Dedifferentiated amniotic fluid mesenchymal stem cell (primary cell): ENCODE data around the gene REM2.

Experiments
- DNase-seq: peaks from one replicate; pipeline ENCODE4 v3.0.0-alpha.2; 2016; ENCODE audit errors: extremely low spot score

Gene REM2, protein sequence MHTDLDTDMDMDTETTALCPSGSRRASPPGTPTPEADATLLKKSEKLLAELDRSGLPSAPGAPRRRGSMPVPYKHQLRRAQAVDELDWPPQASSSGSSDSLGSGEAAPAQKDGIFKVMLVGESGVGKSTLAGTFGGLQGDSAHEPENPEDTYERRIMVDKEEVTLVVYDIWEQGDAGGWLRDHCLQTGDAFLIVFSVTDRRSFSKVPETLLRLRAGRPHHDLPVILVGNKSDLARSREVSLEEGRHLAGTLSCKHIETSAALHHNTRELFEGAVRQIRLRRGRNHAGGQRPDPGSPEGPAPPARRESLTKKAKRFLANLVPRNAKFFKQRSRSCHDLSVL

GRCh38 chr14:22883173-22883976 lies at the start of gene REM2:
Gene REM2, plus strand, starts transcription at chr14:22883222. Its CDS starts 66 bp downstream, at chr14:22883288.
- DNase-seq: no peak

GRCh38 chr14:22835505-22835904 lies 47.5 kb upstream of the REM2 start:
- no peak for DNase-seq

DNA sequence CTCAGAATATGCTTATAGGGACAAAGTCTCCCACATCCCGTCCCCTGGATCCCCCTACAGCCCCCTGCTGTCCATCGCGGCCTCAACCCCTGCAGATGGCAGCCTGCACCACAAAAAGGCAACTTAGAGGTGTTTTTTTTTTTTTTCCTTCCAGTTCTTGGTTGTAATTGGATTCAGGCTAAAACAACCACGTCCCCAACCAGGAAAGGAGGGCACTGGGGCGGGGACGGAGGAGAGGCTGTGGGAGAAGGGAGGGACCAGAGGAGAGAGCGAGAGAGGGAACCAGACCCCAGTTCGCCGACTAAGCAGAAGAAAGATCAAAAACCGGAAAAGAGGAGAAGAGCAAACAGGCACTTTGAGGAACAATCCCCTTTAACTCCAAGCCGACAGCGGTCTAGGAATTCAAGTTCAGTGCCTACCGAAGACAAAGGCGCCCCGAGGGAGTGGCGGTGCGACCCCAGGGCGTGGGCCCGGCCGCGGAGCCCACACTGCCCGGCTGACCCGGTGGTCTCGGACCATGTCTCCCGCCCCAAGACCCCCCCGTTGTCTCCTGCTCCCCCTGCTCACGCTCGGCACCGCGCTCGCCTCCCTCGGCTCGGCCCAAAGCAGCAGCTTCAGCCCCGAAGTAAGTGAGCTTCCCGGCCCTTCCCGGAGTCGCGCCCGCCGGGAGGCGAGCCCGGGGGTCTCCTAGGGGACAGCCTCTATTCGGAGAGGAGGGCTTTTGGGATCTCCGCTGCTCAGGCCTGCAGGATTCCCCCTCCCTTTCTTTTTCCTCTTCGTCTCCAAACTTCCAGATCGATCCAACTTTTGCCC lies 46.5 kb upstream of the REM2 start, which contains the start of gene MMP14:
MMP14 (plus strand) TSS at position 285 of the 813 bp plus-strand sequence; CDS start at position 518, 233 bp downstream.
- peak; percentile 88 for DNase-seq

DNA sequence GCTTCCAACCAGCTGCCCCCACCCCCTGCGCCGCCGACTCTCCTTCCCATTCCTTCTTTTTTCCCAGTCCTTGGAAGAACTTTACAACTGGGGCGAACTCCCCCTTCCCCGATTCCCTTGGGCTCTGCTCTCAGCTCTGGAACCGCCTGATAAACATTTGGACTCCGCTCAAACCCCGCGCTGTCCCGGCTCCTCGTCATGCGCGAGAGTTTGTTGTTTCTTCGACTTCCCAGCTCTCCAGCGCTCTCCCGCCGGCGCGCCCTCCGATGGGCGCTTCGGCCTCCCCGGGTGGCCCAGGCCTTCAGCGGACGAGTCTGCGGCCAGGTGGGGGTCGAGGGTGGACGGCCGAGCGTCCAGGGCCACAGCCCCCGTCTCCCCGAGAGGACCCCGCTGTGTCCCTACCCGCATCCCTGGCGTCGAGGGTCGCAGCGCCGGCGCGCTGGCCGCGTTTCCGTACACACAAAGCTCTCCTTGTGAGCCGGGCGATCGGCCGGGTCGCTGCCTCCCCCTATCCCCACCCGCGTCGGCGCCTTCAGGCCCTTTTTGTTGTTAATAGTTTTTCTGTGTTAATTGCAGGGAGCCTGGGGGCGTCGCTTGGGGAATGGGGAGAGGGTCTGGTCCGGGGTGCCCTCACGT lies 45.8 kb upstream of the REM2 start:
- DNase-seq: no peak

DNA sequence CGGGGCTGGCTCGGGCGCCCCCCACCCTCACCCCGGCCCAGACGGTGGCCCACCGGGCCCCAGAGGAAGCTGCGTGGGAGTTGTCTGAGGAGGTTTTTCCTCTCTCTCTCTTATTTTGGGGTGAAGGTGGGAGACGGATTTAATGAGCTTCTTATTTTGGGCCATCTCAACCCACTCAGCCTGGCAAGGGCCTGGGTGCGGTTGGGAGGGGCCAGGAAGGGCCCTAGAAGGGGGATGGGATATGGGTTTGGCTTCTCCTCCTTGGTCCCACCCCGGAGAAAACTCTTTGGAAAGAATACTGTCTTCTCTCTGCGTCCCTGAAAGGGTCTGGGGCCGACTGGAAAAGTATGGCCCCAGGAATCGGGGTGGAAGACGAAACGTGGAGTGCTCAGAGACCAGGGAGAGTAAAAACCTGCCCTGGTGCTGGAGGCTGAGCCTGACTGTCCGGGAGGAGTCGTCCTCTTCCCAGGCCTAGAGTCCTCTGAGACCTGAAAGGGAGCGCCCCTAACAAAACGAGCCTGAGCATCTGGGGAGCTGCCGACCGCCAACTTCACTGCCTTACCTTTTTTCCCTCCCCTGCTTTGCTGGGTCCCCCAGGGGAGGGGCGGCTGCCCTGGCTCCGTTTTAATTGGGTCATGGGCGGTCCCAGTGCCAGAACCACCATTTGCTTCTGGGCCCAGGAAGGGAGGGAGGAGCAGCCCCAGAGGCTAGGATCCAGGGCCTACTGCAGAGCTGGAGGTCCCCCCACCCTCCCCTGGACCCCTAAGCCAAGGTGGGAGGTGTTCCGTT lies 45.1 kb upstream of the REM2 start:
- no peak for DNase-seq

GRCh38 chr14:22838631-22839041 lies 44.4 kb upstream of the REM2 start:
- DNase-seq: no peak

DNA sequence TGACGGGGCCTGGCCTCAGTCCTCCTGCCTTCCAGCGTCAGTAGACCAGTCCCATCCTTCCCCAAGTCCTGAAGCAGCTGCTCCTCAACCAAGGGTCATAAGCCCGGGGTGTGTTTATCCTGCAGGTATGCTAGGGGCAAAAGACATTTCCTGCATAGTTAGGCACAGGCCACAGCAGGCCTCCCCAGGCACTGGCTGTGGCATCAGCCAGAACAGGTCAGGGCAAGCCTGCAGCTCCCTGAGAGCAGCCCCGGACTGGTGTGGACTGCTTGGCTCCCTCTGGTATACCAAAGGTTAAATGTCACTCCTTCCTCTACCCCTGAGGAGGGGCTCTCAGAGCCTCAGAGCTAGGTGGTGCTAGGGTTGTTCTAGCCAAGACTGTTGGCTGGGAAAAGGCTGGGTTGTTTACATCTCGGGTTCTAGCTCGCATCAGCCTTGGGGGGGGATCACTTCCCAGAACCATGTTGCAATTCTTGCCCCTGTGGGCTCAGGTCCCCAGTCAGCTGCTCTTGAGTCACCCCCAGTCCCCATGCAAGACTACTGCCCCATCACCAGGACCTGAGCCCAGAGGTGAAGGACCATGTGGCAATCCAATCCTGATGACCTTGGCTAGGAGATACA lies 43.8 kb upstream of the REM2 start:
- no peak for DNase-seq

DNA sequence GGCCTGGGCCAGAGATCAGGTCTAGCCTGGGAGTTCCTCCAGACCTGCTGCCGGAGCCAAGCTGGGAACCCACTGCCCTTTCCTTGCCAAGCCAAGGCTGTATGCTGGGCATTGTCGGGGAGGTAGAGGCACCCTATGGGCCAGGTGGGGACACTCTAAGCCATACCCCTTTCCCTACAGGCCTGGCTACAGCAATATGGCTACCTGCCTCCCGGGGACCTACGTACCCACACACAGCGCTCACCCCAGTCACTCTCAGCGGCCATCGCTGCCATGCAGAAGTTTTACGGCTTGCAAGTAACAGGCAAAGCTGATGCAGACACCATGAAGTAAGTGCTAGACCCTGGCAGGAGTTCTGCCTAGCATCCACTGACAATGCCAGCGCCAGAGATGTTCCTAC lies 41.7 kb upstream of the REM2 start:
- no peak for DNase-seq

- DNase-seq: no peak
Measured at GRCh38 chr14:22841769-22842168, 41.3 kb upstream of the REM2 start.

- no peak for DNase-seq
Measured at GRCh38 chr14:22842211-22843122, 40.6 kb upstream of the REM2 start.

DNA sequence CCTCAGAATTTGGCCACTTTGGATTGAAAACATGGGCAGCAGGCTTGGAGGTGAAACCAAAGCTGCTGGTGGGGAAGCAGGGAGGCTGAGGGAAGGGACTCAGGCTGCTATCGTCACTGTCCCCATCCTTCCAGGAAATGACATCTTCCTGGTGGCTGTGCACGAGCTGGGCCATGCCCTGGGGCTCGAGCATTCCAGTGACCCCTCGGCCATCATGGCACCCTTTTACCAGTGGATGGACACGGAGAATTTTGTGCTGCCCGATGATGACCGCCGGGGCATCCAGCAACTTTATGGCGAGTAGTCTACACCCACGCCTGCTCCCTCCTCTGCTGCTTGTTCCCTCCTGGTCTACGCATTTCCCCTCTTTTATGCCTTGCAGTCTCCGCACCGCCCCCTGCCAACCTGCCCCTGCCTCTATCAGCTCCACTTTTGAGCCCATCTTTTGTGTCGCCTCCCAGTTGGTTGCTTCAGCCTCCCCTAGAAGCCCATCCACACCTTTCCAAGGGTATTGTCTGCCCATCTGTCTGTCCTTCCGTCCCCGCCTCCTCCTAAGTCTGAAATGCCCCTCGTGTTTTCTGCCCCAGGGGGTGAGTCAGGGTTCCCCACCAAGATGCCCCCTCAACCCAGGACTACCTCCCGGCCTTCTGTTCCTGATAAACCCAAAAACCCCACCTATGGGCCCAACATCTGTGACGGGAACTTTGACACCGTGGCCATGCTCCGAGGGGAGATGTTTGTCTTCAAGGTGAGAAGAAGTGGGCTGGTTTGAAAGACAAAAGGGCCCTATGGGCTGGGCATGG lies 39.7 kb upstream of the REM2 start:
- no peak for DNase-seq

DNA sequence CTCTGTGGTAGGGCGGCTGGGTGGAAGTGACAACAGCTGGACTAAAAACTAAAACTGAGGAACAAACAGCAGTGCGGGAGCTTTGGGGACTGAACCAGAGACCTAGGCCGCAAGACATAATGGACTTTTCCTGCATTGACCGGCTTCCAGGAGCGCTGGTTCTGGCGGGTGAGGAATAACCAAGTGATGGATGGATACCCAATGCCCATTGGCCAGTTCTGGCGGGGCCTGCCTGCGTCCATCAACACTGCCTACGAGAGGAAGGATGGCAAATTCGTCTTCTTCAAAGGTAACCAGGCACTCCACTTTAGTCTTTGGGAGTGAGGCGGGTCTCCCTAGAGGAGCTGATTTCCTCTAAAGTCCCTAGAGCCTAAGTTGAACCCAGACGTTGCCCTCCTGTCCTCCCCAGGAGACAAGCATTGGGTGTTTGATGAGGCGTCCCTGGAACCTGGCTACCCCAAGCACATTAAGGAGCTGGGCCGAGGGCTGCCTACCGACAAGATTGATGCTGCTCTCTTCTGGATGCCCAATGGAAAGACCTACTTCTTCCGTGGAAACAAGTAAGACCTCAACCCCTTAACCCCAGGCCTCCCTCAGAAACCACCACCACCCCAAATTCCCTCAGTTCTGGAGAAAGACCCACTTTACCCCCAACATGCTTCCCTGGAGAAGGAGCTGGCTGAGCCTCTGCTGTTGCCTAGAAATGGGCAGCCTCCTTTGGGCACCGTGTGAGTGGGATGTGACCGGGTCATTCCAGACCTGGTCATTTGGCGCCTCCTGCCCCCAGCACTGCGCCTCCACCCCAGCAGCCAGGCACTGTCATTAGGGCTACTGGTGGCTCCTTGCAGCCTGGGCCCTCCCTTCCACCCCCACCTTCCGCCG lies 38.6 kb upstream of the REM2 start:
- DNase-seq: no peak

DNA sequence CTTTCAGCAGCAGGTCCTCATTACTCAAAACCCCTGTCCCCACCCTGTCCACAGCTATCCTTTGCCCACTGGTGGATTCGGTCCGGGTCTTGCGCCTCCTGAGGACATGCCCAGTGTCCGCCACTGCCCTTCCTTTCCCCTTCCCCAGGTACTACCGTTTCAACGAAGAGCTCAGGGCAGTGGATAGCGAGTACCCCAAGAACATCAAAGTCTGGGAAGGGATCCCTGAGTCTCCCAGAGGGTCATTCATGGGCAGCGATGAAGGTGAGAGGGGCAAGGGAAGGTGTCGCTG lies 38.0 kb upstream of the REM2 start:
- DNase-seq: no peak

GRCh38 chr14:22845821-22846625 lies 37.0 kb upstream of the REM2 start:
- no peak for DNase-seq

GRCh38 chr14:22846811-22847307 lies 36.2 kb upstream of the REM2 start:
- DNase-seq: no peak

DNA sequence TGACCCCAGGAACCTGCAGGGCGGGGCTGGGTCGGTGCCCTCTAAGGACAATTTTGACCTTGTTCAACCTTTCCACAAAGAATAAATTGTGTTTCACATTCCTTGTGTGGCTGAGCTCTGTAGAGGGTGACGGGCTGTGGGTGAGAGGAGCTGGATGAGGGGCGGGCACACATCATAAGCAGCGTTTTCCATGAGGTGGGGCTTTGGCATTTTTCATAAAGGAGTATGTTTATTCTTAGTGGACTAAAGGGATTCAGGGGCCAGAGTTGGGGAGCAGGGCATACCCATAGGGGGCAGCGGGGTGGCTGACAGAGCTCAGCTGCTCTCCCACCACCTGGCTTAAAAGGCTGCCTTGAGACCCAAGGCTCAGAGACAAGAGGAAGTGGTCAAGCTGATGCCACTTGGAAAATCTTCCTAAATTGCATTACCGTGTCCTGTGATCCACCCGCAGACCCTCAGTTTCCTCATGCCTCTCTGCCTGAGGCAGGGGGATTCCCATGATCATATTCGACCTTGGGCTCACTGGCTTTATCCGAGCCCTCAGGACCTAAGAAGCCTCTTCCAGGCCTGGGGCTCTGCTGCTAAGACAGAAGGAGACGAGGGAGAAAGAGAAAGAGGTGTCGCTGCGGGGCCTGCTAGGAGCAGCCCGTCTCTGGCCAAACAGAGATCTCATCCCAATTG lies 35.2 kb upstream of the REM2 start:
- peak; percentile 48 for DNase-seq
